Measurements from ENCODE around the gene ELMOD1. TPM values are rescaled to one million over a fixed set of nuclear protein-coding genes. Genes with fewer than 3 reads are reported as not detected.
"Not testable (repeated sequence)": the region's sequence is repeated elsewhere in the genome, so short reads cannot be mapped to it uniquely, and the experiment has no call there.

The ELMOD1 gene
- total RNA-seq, 1 donor from 2014 or later, result not detected

- H3K9me3 ChIP-seq, result no peaks in the 10 kb centered on the region
- H3K27ac ChIP-seq, result peak within 1 kb of the TSS; percentile 68 to 73
- intact Hi-C loops (cut with DNase I), result loop anchor here (2.0 to 10.0 kb wide), 3 partner anchors 123 to 1491 kb away; partner anchors contain the start of genes AASDHPPT and KBTBD3
- no peaks in the 10 kb centered on the region for H3K36me3 ChIP-seq
- peak in 1 of 3 experiments; percentile 3 for TF ChIP-seq CTCF (IDR thresholded peaks at IDR 0.05)
- peak within 1 kb of the TSS; percentile 80 to 90 for H3K4me3 ChIP-seq
- H3K27me3 ChIP-seq, result no peaks in the 10 kb centered on the region
- DNase-seq (ENCODE audit: low spot score in 2 of 2), result peak in 1 of 2 donors; percentile 89
- H3K4me1 ChIP-seq, result peaks cover 5 to 7% of the 10 kb centered on the region in 2 donors
These were observed 25.6 kb upstream of the ELMOD1 start, which contains the start of gene ALKBH8 for GRCh38 chr11:107565219-107565937. Gene ALKBH8, minus strand, starts transcription at chr11:107565735. Its CDS starts 4,842 bp downstream, at chr11:107560893.

- H3K36me3 ChIP-seq; H3K9me3 ChIP-seq; DNase-seq (ENCODE audit: low spot score in 2 of 2); H3K4me1 ChIP-seq; H3K27me3 ChIP-seq: not testable (repeated sequence)
- intact Hi-C loops (cut with DNase I), result loop anchor here (2.0 to 10.0 kb wide), 3 partner anchors 123 to 1491 kb away; partner anchors contain the start of genes AASDHPPT and KBTBD3
- Histone ChIP-seq H3K4me3 (peak overlapping the region; percentile 80 to 90), H3K27ac (peak overlapping the region; percentile 68 to 73)
These were observed 24.9 kb upstream of the ELMOD1 start for GRCh38 chr11:107565955-107566501.

DNA sequence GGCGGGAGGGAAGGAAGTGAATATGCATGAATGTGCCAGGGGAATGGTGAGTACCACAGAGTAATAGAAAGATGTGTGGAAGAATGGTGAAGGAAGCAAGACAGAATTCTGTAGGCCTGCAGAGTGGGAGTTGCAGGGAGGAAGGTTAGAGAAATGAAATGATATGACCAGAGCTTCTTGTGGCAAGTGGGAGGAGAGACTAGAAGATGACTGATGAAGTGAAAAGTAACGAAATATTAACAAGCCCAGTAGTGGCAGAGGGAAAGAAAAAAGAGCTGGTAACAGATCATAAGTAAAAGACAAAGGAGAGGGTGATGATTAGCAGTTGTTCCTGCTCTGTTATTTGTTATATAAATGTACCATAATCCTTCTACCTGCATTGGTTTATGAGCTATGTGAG is 24.4 kb upstream of the ELMOD1 start:
- Histone ChIP-seq H3K27me3 (no peaks in the 10 kb centered on the region), H3K4me1 (peaks cover 5 to 7% of the 10 kb centered on the region in 2 donors), H3K9me3 (no peaks in the 10 kb centered on the region), H3K36me3 (no peaks in the 10 kb centered on the region), H3K4me3 (no peak overlapping the region), H3K27ac (no peak overlapping the region)
- no peak for TF ChIP-seq CTCF (IDR thresholded peaks at IDR 0.05)
- intact Hi-C loops (cut with DNase I), result loop anchor here (10.0 kb wide), 2 partner anchors 228 to 1492 kb away; partner anchors contain the start of genes AASDHPPT and KBTBD3
- no peak for DNase-seq (ENCODE audit: low spot score in 2 of 2)

DNA sequence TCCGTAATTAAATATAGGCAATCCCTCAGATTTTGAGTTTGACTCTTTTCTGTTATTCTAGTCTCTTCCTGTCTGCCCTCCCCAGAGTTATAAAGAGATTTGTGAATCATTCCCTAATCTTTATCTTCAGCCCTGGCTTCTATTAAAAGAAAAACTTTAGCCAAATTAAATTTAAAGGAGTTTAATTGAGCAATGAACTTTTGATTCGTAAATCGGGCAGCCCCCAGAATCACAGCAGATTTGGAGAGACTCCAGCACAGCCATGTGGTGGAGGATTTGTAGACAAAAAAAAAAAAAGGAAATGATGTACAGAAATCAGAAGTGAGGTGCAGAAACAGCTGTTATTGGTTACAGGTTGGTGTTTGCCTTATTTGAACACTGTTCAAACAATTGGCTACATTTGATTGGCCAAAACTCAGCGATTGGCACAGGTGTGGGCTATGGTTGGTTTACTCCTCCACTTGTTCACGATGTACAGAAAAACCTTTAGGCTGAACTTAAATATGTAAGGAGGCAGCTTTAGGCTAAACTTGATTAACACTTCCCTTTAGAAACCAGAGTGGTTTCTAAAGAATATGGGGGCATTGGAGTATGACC is 23.1 kb upstream of the ELMOD1 start:
- Histone ChIP-seq H3K27me3 (no peaks in the 10 kb centered on the region), H3K4me3 (no peak overlapping the region), H3K4me1 (peaks cover 5 to 7% of the 10 kb centered on the region in 2 donors), H3K9me3 (no peaks in the 10 kb centered on the region), H3K36me3 (no peaks in the 10 kb centered on the region), H3K27ac (no peak overlapping the region)
- TF ChIP-seq CTCF (IDR thresholded peaks at IDR 0.05), result no peak
- intact Hi-C loops (cut with DNase I), result loop anchor here (10.0 kb wide), 2 partner anchors 227 to 1493 kb away; partner anchors contain the start of genes AASDHPPT and KBTBD3
- DNase-seq (ENCODE audit: low spot score in 2 of 2), result no peak

DNA sequence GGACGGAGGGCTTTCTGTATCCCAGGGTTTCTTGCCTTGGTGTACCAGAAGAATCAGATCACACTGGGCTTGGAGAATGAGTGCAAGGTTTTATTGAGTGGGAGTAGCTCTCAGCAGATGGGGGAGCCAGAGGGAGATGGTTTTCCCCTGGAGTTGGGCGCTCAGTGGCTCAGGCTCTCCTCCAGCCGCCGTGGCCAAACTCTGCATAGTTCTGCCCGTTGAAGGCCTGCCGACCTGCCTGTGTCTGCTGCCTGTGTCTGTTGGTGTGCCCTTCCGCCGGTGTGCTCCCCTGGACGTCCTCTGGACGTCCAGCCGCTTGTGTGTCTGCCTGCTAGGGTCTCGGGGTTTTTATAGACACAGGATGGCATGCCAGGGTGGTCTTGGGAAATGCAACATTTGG is 20.9 kb upstream of the ELMOD1 start:
- H3K4me1 ChIP-seq, result no peaks in the 10 kb centered on the region
- TF ChIP-seq CTCF (IDR thresholded peaks at IDR 0.05), result no peak
- H3K27me3 ChIP-seq, result no peaks in the 10 kb centered on the region
- H3K36me3 ChIP-seq, result no peaks in the 10 kb centered on the region
- no peak overlapping the region for H3K27ac ChIP-seq
- intact Hi-C loops (cut with DNase I), result loop anchor here (5.0 kb wide), 1 partner anchor 202 kb away; no protein-coding TSS in a partner anchor
- H3K4me3 ChIP-seq, result no peak overlapping the region
- H3K9me3 ChIP-seq, result no peaks in the 10 kb centered on the region
- DNase-seq (ENCODE audit: low spot score in 2 of 2), result no peak
